ENCODE data around the gene IL1RAPL2.

Gene IL1RAPL2

DNA sequence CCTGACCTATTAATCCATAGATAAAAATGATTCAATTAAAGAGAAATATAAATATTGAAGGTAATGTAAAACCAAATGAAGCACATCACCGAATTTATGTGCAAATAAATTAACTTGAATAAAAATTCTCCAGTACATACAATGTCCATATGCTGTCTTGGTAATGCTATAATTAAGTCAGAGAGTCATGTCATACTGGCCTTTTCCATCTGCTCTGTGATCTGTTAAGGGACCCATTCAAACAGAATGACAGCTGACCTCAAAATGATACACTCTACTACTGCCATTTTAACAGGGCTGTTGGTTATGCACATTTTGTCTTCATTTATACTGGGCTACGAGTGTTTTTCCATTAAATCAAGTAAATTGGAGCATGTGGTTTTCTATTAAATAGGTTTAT lies 555.2 kb downstream of the IL1RAPL2 start:
- TF ChIP-seq Cebpa-rat (IDR thresholded peaks at IDR 0.05): no peak
- no peaks in the 10 kb centered on the region for H3K36me3 ChIP-seq
- no peak overlapping the region for H3K27ac ChIP-seq
- no peaks in the 10 kb centered on the region for H3K9me3 ChIP-seq
- H3K4me3 ChIP-seq: no peak overlapping the region
- no peaks in the 10 kb centered on the region for H3K27me3 ChIP-seq
- no peak overlapping the region; the same call in 1 of the 2 replicates for H3K4me2 ChIP-seq
- H3K9ac ChIP-seq: no peak overlapping the region
- peaks cover 9% of the 10 kb centered on the region for H3K4me1 ChIP-seq
- H4K20me1 ChIP-seq: no peaks in the 10 kb centered on the region

DNA sequence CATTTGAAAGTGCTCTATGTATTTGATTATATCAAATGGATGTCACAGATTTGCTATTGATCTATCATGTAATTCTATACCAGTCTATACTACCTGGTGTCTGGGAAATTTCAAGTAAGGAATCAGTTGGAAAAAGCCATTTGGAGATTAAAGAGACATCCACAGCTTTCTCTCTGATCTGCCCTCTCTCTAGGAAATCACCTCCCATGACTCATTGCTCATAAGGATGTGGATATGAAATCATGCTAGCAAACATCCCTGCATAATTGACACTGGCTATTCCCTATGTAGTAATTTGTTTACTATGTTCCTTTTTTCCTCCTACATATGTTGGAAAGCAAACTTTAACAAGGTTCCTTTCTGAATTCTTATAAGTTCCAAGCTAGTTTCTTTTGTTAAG lies 560.2 kb downstream of the IL1RAPL2 start:
- Histone ChIP-seq H3K9ac (no peak overlapping the region), H3K27ac (no peak overlapping the region), H3K27me3 (no peaks in the 10 kb centered on the region), H3K4me2 (no peak overlapping the region), H3K9me3 (no peaks in the 10 kb centered on the region), H4K20me1 (no peaks in the 10 kb centered on the region), H3K4me3 (no peak overlapping the region), H3K36me3 (no peaks in the 10 kb centered on the region), H3K4me1 (no peaks in the 10 kb centered on the region)
- no peak for TF ChIP-seq Cebpa-rat (IDR thresholded peaks at IDR 0.05)

DNA sequence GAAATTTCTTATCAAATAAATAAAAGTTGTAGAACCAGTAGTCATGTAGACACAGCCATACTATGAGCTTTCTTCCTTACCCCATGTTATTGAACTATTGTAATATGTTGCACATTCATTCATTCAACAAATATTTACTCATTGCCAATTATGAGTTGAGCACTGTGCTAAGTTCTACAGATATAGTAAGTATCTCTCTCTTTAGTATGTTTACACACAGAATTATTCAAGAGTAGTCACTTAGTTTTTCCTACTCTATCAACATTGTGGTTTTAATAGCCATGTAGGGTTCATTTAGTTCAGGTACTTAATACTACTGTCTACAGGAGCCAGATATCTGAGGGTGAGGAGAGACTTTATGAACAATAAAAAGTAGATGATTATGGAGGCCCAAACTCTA lies 568.3 kb downstream of the IL1RAPL2 start:
- Histone ChIP-seq H3K4me2 (no peak overlapping the region), H3K27me3 (peaks cover 6% of the 10 kb centered on the region; the same call in 1 of the 2 replicates), H3K4me1 (no peaks in the 10 kb centered on the region), H3K9ac (no peak overlapping the region), H3K27ac (no peak overlapping the region), H4K20me1 (no peaks in the 10 kb centered on the region), H3K4me3 (no peak overlapping the region), H3K9me3 (no peaks in the 10 kb centered on the region), H3K36me3 (no peaks in the 10 kb centered on the region)
- TF ChIP-seq Cebpa-rat (IDR thresholded peaks at IDR 0.05): no peak

DNA sequence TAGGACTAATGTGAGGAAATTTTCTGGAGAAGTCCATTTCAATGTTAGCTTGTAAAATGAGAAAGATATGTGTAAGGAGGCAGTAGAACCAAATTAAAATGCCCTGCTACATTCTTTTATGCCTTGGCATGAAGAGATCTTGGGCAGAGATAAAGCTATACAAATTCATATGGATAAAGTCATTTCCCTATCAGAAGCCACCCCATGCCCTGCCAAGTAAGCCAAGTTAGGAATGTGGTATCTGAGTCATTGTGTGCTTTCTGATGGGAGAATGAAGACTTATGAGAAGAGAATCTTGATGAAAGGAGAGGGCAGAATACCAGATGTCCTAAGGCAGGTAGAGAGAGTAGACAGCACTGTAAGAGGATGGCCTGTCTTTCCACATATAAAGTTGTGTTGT lies 570.8 kb downstream of the IL1RAPL2 start:
- Histone ChIP-seq H3K4me1 (no peaks in the 10 kb centered on the region), H3K4me3 (no peak overlapping the region), H4K20me1 (no peaks in the 10 kb centered on the region), H3K27me3 (peaks cover 3% of the 10 kb centered on the region; the same call in 1 of the 2 replicates), H3K9ac (no peak overlapping the region), H3K4me2 (no peak overlapping the region), H3K9me3 (no peaks in the 10 kb centered on the region), H3K27ac (no peak overlapping the region), H3K36me3 (no peaks in the 10 kb centered on the region)
- no peak for TF ChIP-seq Cebpa-rat (IDR thresholded peaks at IDR 0.05)

DNA sequence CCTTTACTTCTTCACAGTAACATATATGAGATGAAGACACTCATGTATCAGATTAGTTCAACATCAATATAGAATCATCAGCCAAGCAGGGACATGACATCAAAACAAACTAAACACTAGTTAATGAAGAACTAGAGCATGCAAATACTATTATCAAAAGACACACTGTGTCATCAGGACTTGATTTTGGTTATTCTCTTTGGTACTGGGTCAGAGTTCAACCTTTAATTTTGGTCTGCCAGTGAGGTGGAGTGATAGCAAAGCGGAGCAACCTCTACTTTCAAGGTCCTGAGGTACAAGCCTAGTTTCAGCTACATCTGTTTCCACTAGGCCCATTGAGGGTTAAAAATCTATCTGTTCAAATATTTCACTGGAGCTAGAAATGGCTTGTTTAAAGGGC lies 584.0 kb downstream of the IL1RAPL2 start:
- no peaks in the 10 kb centered on the region for H4K20me1 ChIP-seq
- no peaks in the 10 kb centered on the region for H3K36me3 ChIP-seq
- H3K9me3 ChIP-seq: no peaks in the 10 kb centered on the region
- no peak overlapping the region for H3K9ac ChIP-seq
- no peaks in the 10 kb centered on the region for H3K4me1 ChIP-seq
- no peak for TF ChIP-seq Cebpa-rat (IDR thresholded peaks at IDR 0.05)
- no peak overlapping the region for H3K27ac ChIP-seq
- H3K4me2 ChIP-seq: no peak overlapping the region
- H3K27me3 ChIP-seq: no peaks in the 10 kb centered on the region
- no peak overlapping the region for H3K4me3 ChIP-seq

DNA sequence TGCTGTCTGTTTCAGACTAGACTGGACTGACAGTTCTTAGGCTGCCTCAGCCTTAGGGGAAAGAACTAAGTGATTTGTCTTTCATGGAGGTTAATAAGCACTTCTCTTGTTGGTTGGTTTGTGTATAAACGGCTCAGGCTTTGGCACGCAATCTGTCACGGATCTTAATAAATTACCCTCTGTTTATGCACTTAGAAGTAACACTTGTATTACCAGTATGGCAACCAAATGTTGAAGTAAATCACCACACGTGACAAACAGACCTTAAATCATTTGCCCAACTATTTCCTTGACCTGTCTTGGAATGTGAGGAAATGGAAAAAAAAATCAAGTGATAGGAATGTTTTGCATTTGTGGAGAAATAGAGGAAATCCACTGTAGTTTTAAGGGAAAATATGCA lies 584.6 kb downstream of the IL1RAPL2 start:
- Histone ChIP-seq H3K4me2 (no peak overlapping the region), H3K27me3 (no peaks in the 10 kb centered on the region), H3K9me3 (no peaks in the 10 kb centered on the region), H3K9ac (no peak overlapping the region), H3K27ac (no peak overlapping the region), H3K4me3 (no peak overlapping the region), H4K20me1 (no peaks in the 10 kb centered on the region), H3K4me1 (no peaks in the 10 kb centered on the region), H3K36me3 (no peaks in the 10 kb centered on the region)
- no peak for TF ChIP-seq Cebpa-rat (IDR thresholded peaks at IDR 0.05)

DNA sequence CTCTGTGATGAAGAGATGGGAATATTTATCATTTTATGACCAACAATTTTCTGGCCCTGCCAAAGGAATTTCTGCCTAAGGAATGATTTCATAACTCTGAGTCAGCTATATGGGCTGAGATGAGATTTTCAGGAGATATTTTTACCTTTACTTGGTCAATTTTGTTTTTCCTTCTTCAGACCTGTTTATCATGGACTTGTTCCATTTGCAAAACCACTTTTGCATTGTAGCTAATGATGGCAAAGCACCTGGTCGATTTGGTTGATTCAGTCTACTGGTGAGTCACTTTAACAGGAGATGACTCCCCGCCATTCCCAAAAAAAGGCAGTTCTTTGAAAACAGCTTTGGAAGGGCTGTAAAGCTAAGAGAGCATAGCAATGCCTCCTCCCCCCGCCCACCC lies 601.2 kb downstream of the IL1RAPL2 start:
- Histone ChIP-seq H3K4me3 (no peak overlapping the region), H3K27me3 (no peaks in the 10 kb centered on the region), H3K9me3 (no peaks in the 10 kb centered on the region), H4K20me1 (no peaks in the 10 kb centered on the region), H3K4me2 (no peak overlapping the region), H3K4me1 (no peaks in the 10 kb centered on the region), H3K9ac (no peak overlapping the region), H3K27ac (no peak overlapping the region), H3K36me3 (no peaks in the 10 kb centered on the region)
- TF ChIP-seq Cebpa-rat (IDR thresholded peaks at IDR 0.05): no peak

DNA sequence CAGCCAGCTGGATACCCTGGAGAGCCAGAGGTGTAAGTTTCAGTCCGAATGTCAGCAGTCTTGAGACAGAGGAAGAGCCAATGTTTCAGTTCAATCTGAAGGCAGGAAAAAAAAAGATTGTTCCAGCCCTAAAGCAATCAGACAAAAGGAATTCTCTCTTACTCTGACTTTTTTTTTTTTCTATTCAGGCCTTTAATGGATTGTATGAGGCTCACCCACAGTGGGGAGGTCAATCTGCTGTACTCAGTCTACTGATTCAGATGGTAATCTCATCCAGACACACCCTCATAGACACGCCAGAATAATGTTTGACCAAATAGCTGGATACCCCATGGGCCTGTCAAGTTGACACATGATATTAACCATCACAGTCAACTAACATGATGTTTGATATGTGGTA lies 602.6 kb downstream of the IL1RAPL2 start:
- no peaks in the 10 kb centered on the region for H3K36me3 ChIP-seq

DNA sequence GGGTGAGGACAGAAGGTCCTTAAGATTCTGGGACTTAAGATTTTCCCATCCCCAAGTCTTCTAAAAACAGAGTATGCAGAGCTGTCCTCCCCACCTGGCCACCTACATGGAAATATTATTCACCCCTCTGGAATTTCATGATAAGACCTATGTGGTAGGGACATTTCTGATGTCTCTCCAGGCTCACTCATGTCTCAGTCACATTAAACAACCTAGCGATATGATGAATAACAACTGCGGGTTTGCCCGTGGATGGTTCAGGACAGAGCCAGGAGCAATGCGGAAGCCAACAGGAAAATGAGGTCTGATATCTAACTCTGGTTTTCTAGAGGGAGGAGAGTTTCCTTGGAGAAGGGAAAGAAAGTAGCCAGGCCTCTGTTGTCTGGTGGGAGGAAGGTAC lies 607.1 kb downstream of the IL1RAPL2 start:
- Histone ChIP-seq H3K27ac (no peak overlapping the region), H3K4me2 (no peak overlapping the region), H4K20me1 (no peaks in the 10 kb centered on the region), H3K4me1 (no peaks in the 10 kb centered on the region), H3K9ac (no peak overlapping the region), H3K4me3 (no peak overlapping the region), H3K36me3 (no peaks in the 10 kb centered on the region), H3K27me3 (no peaks in the 10 kb centered on the region), H3K9me3 (no peaks in the 10 kb centered on the region)
- no peak for TF ChIP-seq Cebpa-rat (IDR thresholded peaks at IDR 0.05)

More for the DNA sequence above, 602.6 kb downstream of the IL1RAPL2 start:
- no peak overlapping the region for H3K9ac ChIP-seq
- no peak overlapping the region for H3K4me2 ChIP-seq
- H3K9me3 ChIP-seq: no peaks in the 10 kb centered on the region
- no peak overlapping the region for H3K4me3 ChIP-seq
- no peaks in the 10 kb centered on the region for H3K4me1 ChIP-seq
- no peak overlapping the region for H3K27ac ChIP-seq
- no peaks in the 10 kb centered on the region for H3K27me3 ChIP-seq
- TF ChIP-seq Cebpa-rat (IDR thresholded peaks at IDR 0.05): no peak
- no peaks in the 10 kb centered on the region for H4K20me1 ChIP-seq

DNA sequence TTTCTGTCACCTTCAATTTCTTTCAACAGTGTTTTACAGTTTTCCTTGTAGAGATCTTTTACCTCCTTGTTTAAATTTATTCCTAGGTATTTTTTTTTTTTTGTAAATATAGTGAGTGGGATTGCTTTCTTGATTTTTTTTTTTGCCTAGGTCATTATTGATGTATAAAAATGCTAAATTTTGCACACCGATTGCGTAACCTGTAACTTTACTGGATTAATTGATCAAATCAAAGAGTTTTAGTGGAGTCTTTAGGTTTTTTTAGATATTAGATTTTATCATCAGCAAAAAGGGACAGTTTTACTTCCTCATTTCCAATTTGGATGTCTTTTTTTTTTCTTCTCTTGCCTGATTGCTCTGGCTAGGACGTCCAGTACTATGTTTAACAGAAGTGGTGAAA lies 613.6 kb downstream of the IL1RAPL2 start:
- no peak overlapping the region for H3K4me3 ChIP-seq
- H4K20me1 ChIP-seq: no peaks in the 10 kb centered on the region
- H3K9me3 ChIP-seq: peaks cover 5% of the 10 kb centered on the region; the same call in 1 of the 2 replicates
- H3K9ac ChIP-seq: no peak overlapping the region
- no peaks in the 10 kb centered on the region for H3K36me3 ChIP-seq
- H3K4me1 ChIP-seq: no peaks in the 10 kb centered on the region
- no peak overlapping the region for H3K27ac ChIP-seq
- peak; percentile 57; the same call in 1 of the 2 replicates for TF ChIP-seq Cebpa-rat (IDR thresholded peaks at IDR 0.05)
- no peak overlapping the region for H3K4me2 ChIP-seq
- no peaks in the 10 kb centered on the region for H3K27me3 ChIP-seq

DNA sequence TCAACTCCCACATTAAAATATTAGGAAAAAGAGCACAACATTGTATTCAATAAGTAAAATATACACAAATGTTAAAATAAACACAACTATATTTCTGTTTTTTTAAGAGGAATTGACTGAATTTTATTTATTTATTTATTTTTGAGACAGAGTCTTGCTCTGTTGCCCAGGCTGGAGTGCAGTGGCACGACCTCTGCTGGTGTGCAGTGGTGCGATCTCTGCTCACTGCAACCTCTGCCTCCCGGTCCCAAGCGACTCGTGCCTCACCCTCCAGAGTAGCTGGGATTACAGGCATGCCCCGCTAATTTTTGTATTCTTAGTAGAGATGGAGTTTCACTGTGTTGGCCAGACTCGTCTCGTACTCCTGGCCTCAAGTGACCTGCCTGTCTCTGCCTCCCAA lies 623.1 kb downstream of the IL1RAPL2 start:
- Histone ChIP-seq H3K36me3 (no peaks in the 10 kb centered on the region), H3K9me3 (no peaks in the 10 kb centered on the region), H3K27ac (no peak overlapping the region), H3K9ac (no peak overlapping the region), H3K4me3 (no peak overlapping the region), H3K4me1 (no peaks in the 10 kb centered on the region), H3K27me3 (no peaks in the 10 kb centered on the region), H3K4me2 (no peak overlapping the region), H4K20me1 (no peaks in the 10 kb centered on the region)
- no peak for TF ChIP-seq Cebpa-rat (IDR thresholded peaks at IDR 0.05)
